Colonic mucosa (tissue), 4 donors: ENCODE results near the gene TSPAN7. TPM values are rescaled to one million over a fixed set of nuclear protein-coding genes. Genes with fewer than 3 reads are reported as not detected.

ENCODE experiments used
- DNase-seq: peaks from one replicate; pipeline ENCODE4 v3.0.0-alpha.2; 2020
- H3K27ac ChIP-seq: fragments of 200-600 bp; one replicate; pipeline ENCODE4 v1.8.0; 2021
- H3K27me3 ChIP-seq: fragments of 200-600 bp; one replicate; pipeline ENCODE4 v1.8.0; 2021
- H3K36me3 ChIP-seq: fragments of 200-600 bp; one replicate; pipeline ENCODE4 v1.8.0; 2021
- H3K4me1 ChIP-seq: fragments of 200-600 bp; one replicate; pipeline ENCODE4 v1.8.0; 2021; ENCODE audit warnings: mild to moderate bottlenecking
- H3K4me3 ChIP-seq: fragments of 200-600 bp; one replicate; pipeline ENCODE4 v1.8.0; 2021
- H3K9ac ChIP-seq, 2 donors: one replicate each; pipeline ENCODE4 v1.7.0; 2013; ENCODE audit warnings: control low read depth in 2 of 2, low read depth in 2 of 2, low read length in 2 of 2
- H3K9me3 ChIP-seq: fragments of 200-600 bp; one replicate; pipeline ENCODE4 v1.8.0; 2021
- intact Hi-C: fragments of 100-400 bp; cut with DNase I; formaldehyde crosslinking; loops from one replicate; pipeline ENCODE4 v1.14.1; 2022
- total RNA-seq, 2 donors: library from RNA; stranded (reverse); fragmentation: NEBNext Ultra II Directional in 1 of 2; extraction: Animal tissue kit (Norgen Biotek cat#: 25700) in 1 of 2; gene quantifications; one replicate each; pipeline ENCODE4 v1.2.1, GENCODE V29; 2021
- TF ChIP-seq, protein P1 (sequence below): fragments of 200-600 bp; IDR thresholded peaks from one replicate; pipeline ENCODE4 v1.8.0; 2022; ENCODE audit warnings: antibody characterized with exemption, mild to moderate bottlenecking
- donor health status: healthy.
- donor health status: DM: no; HTN: no; CAD: no.
- donor health status: DM: no; HTN: no; CAD: no.

The TSPAN7 gene
- total RNA-seq, 2 donors from 2014 or later = 66.1 to 91.5 TPM

DNA sequence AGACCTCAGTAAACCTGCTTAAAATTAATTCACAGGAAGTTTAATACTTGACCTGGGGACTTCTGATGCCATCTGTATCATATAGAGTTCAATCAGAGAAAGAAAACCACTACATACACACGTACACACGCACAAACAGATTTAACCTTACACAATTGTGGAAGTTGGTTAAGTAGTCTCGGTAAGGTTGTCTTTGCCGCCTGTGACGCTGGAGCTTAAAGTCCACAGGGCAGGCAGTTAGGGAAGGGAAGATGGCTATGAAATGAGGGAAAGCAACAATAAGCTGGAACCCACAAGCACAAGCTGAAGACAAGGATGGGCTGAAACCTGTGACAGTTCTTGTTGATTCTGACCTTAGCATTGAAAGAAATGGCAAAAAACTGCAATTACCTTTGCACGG, 41.7 kb upstream of the TSPAN7 start:
- Histone ChIP-seq H3K9me3 (no peaks in the 10 kb centered on the region), H3K36me3 (no peaks in the 10 kb centered on the region), H3K27me3 (no peaks in the 10 kb centered on the region), H3K4me1 (no peaks in the 10 kb centered on the region), H3K4me3 (no peak overlapping the region), H3K27ac (no peak overlapping the region), H3K9ac (no peak overlapping the region)
- TF ChIP-seq, protein P1, sequence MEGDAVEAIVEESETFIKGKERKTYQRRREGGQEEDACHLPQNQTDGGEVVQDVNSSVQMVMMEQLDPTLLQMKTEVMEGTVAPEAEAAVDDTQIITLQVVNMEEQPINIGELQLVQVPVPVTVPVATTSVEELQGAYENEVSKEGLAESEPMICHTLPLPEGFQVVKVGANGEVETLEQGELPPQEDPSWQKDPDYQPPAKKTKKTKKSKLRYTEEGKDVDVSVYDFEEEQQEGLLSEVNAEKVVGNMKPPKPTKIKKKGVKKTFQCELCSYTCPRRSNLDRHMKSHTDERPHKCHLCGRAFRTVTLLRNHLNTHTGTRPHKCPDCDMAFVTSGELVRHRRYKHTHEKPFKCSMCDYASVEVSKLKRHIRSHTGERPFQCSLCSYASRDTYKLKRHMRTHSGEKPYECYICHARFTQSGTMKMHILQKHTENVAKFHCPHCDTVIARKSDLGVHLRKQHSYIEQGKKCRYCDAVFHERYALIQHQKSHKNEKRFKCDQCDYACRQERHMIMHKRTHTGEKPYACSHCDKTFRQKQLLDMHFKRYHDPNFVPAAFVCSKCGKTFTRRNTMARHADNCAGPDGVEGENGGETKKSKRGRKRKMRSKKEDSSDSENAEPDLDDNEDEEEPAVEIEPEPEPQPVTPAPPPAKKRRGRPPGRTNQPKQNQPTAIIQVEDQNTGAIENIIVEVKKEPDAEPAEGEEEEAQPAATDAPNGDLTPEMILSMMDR = no peak
- DNase-seq = no peak
- intact Hi-C loops = no loop called here

DNA sequence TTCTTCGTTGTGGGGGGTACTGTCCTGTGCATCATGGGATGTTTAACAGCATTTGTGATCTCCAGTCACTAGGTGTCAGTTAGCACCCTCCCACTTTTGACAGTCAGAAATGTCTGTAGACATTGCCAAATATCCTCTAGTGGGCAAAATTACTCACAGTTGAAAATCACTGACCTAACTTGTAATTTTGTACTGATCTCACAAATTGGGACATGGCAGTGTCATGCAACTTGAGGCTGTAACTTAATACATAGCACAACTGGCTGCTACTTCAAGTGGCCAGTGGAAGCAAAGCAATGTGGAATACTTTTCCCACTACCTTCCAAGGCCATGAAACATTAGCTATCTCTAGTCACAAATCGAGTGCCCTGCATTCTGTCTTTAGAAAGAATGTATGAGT, 23.2 kb upstream of the TSPAN7 start:
- intact Hi-C loops = no loop called here
- Histone ChIP-seq H3K27ac (no peak overlapping the region), H3K9me3 (no peaks in the 10 kb centered on the region), H3K27me3 (no peaks in the 10 kb centered on the region), H3K4me3 (no peak overlapping the region), H3K36me3 (no peaks in the 10 kb centered on the region), H3K9ac (no peak overlapping the region), H3K4me1 (no peaks in the 10 kb centered on the region)
- TF ChIP-seq, protein P1 = no peak
- DNase-seq = no peak

DNA sequence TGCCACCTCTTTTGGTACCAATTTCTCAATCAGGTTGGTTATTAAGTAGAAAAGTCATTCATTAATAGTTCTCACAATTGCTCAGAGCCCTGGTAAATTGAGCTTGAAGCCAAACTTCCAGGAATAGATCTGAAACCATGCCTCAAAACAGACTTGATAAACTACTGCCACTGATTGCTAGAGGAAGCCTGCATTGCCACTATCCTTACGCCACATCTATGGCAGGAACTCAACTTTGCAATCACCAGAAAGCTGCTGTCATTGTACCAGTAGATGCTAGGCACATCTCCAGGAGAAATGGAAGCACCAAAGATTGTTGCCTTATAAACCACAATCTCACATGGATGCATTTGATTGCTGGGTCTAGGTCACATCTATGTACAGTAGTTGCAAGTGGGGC, 21.6 kb upstream of the TSPAN7 start:
- Histone ChIP-seq H3K27me3 (no peaks in the 10 kb centered on the region), H3K36me3 (no peaks in the 10 kb centered on the region), H3K9ac (no peak overlapping the region), H3K4me1 (no peaks in the 10 kb centered on the region), H3K27ac (no peak overlapping the region), H3K9me3 (no peaks in the 10 kb centered on the region), H3K4me3 (no peak overlapping the region)
- TF ChIP-seq, protein P1 = no peak
- no peak for DNase-seq
- intact Hi-C loops = no loop called here

DNA sequence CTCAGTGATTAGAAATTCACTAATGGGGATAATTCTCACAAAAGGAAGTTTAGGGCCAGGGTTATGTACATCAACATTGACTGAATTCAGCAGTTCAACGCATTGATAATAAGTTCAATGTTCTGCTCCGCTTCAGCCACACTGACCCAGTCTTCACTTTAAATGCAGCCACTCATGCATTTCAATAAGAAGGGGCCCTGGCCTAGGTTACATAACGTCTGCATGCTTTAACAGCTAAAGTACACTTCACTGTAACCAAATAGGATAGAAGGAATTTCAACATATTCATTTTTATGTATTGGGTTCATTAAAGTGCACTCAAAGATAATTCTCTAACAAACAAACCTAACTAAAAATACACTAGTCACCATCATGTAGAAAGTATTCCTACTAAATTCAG, 12.8 kb upstream of the TSPAN7 start:
- Histone ChIP-seq H3K36me3 (no peaks in the 10 kb centered on the region), H3K27me3 (peaks cover under 1% of the 10 kb centered on the region), H3K9me3 (no peaks in the 10 kb centered on the region), H3K27ac (no peak overlapping the region), H3K4me3 (no peak overlapping the region), H3K4me1 (no peaks in the 10 kb centered on the region), H3K9ac (no peak overlapping the region)
- DNase-seq = no peak
- intact Hi-C loops = no loop called here
- TF ChIP-seq, protein P1 = no peak

DNA sequence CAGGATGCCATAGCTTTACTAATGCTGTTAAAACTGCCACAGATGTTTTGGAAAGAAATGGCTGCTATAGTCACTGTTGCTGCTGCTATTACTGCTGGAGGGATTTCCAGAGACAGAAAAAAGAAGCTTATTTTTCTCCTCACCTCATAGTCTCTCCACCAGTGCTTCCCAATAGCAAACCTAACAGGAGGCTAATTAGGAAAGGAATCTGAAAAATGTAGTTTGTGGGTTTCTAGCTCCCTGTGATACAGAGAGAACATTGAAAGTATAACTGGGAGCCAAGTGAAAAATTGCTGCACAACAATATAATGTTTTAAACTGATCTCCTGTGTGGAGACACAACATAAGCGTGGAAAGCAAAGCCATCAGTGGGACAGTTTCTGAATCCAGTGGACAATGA, 8.6 kb upstream of the TSPAN7 start:
- Histone ChIP-seq H3K36me3 (no peaks in the 10 kb centered on the region), H3K9ac (no peak overlapping the region), H3K27ac (no peak overlapping the region), H3K9me3 (no peaks in the 10 kb centered on the region), H3K4me1 (no peaks in the 10 kb centered on the region), H3K4me3 (no peak overlapping the region), H3K27me3 (peaks cover 2% of the 10 kb centered on the region)
- intact Hi-C loops = no loop called here
- DNase-seq = no peak
- TF ChIP-seq, protein P1 = no peak

DNA sequence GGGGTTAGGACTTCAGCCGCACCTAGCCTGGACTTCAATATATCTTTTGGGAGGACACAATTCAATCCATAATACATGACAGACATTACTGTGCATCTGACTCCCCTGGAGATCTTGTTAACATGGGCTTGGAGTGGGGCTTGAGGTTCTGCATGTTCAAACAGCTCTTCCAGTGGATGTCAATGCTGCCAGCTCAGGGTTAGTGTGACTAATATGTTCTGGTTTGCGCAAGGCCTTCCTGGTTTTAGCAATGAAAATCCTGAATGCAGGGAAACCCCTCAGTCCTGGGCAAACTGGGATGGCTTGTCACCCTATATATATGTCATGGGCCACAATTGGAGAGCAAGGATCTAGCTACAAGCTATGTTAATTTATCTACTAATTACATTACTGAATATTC, 2.7 kb upstream of the TSPAN7 start:
- H3K4me1 ChIP-seq = no peaks in the 10 kb centered on the region
- TF ChIP-seq, protein P1 = no peak
- H3K27ac ChIP-seq = no peak overlapping the region
- intact Hi-C loops = no loop called here
- H3K9me3 ChIP-seq = no peaks in the 10 kb centered on the region
- no peak for DNase-seq
- peaks cover under 1% of the 10 kb centered on the region for H3K27me3 ChIP-seq
- no peak overlapping the region for H3K9ac ChIP-seq
- H3K4me3 ChIP-seq = no peak overlapping the region
- no peaks in the 10 kb centered on the region for H3K36me3 ChIP-seq
